ENCODE data around the gene ETFA. TPM values are rescaled to one million over a fixed set of nuclear protein-coding genes. Genes with fewer than 3 reads are reported as not detected.

The ETFA gene
- total and polyA plus RNA-seq, 10 of the 15 experiments (the other 5 are each of a cell fraction or from before 2014, with no cell fraction given) = 114 to 331 (median 152) TPM

DNA sequence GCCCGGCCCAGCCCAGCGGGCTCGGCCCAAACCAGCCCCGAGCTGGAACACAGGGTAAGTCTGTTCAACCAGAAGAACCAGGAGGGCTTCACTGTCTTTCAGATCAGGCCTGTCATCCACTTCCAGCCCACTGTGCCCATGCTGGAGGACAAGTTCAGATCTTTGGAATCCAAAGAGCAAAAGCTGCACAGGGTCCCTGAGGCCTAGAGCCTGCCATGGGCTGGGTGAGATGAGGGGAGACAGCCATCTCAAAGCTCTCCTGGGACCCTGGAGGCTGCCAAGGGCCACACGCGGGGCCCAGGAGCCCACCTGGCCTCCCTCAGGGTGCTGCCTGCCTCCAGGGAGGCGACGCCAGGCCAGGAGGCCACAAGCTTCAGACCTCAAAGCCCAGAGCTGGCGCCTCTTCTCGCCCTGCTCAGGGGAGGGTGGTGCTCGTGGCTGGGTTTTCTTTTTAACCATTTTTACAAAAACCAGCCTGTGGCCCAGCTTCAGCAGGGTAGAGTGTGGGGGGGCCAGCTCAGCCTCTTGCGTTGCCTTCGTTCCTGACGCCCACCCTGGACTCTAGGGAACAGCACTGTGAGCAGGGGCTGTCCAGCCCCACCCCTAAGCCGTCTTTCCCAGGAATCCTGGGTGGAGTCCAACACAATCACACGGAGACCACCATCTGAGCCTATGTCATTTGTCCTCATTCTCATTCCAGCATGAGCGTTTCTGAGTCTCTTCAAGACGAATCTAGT, 107.0 kb downstream of the ETFA start (continued):
- TF ChIP-seq, protein P1, sequence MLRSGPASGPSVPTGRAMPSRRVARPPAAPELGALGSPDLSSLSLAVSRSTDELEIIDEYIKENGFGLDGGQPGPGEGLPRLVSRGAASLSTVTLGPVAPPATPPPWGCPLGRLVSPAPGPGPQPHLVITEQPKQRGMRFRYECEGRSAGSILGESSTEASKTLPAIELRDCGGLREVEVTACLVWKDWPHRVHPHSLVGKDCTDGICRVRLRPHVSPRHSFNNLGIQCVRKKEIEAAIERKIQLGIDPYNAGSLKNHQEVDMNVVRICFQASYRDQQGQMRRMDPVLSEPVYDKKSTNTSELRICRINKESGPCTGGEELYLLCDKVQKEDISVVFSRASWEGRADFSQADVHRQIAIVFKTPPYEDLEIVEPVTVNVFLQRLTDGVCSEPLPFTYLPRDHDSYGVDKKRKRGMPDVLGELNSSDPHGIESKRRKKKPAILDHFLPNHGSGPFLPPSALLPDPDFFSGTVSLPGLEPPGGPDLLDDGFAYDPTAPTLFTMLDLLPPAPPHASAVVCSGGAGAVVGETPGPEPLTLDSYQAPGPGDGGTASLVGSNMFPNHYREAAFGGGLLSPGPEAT (IDR thresholded peaks at IDR 0.05; ENCODE audit: low read depth) = no peak
- no peak for TF ChIP-seq ZNF384 (IDR thresholded peaks at IDR 0.05; ENCODE audit: borderline replicate concordance, low read depth, low read length)
- TF ChIP-seq MTA2 (IDR thresholded peaks at IDR 0.05; ENCODE audit: low read depth) = no peak
- TF ChIP-seq CBFB (IDR thresholded peaks at IDR 0.05; ENCODE audit: low read depth) = no peak
- no peak for TF ChIP-seq ZSCAN29 (IDR thresholded peaks at IDR 0.05)
- no peak for TF ChIP-seq RCOR1 (conservative IDR thresholded peaks at IDR 0.05; ENCODE audit: low read depth, low read length)
- no peak for TF ChIP-seq NR2F1 (conservative IDR thresholded peaks at IDR 0.05)

DNA sequence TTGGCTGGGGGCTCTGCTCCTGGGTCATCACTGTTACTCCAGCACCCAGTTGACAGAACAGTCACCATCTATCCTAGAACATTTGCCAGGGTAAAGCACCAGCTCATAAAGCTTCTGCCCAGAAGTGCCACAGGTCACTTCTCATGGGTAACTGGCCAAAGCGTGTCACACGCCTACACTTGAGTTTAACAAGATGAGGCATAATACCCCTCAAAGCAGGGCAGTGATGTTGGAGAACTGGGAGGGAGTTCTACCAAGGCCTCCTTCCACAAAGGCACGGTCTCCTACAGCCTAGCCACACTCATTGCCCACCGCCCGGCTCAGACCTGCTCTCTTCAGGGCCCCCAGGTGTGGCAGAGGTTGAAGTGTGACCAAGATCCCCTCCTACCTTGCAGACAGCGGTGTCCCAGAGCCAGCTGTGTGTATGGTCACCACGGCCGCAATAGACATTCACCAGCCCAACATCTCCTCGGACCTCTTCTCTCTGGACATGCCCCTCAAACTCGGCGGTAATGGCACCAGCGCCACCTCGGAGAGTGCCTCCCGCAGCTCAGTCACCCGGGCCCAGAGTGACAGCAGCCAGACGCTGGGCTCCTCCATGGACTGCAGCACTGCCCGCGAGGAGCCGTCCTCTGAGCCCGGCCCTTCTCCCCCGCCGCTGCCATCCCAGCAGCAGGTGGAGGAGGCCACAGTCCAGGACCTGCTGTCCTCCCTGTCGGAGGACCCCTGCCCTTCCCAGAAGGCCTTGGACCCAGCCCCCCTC, 107.7 kb downstream of the ETFA start:
- H3K4me2 ChIP-seq (ENCODE audit: control insufficient read depth, insufficient read depth) = no peak overlapping the region
- POLR2A ChIA-PET = interaction anchor here (0.9 kb wide), 1 partner anchor 21 kb away, joined by 3 read pairs; no protein-coding TSS in a partner anchor
- H3K9ac ChIP-seq (ENCODE audit: control insufficient read depth, insufficient read depth, low read length) = no peak overlapping the region
- FAIRE-seq (no peak), ATAC-seq (no peak), DNase-seq (ENCODE audit: low read depth, low spot score) (no peak)
- H3K27me3 ChIP-seq (replicated peaks in 1 of 2; ENCODE audit: control insufficient read depth in 2 of 2, insufficient read depth in 2 of 2, low read length in 1 of 2) = no peaks in the 10 kb centered on the region
- in situ Hi-C loops (cut with MboI) (no loop called here), intact Hi-C loops (cut with micrococcal nuclease; ENCODE audit: unreplicated experiment) (no loop called here)
- H3K4me3 ChIP-seq = no peak overlapping the region
- H4K20me1 ChIP-seq (ENCODE audit: control insufficient read depth, insufficient read depth) = no peaks in the 10 kb centered on the region
- RAD21 ChIA-PET (ENCODE audit: unreplicated experiment) = no interaction called here
- H3K4me1 ChIP-seq (ENCODE audit: control insufficient read depth, insufficient read depth, low read length) = no peaks in the 10 kb centered on the region
- no peak overlapping the region for H3K27ac ChIP-seq (ENCODE audit: control insufficient read depth, insufficient read depth)
- H2AFZ ChIP-seq (ENCODE audit: control insufficient read depth, low read depth, low read length) = no peak overlapping the region
- peaks cover 0 to 3% of the 10 kb centered on the region in 2 experiments; a peak in 3 of 4 replicates for H3K36me3 ChIP-seq (ENCODE audit: control insufficient read depth in 2 of 2, insufficient read depth in 2 of 2, low read length in 1 of 2)
- over 99% methylated on average over 23 of the region's 23 CpGs for WGBS (ENCODE audit: insufficient coverage, insufficient replicate concordance, low lambda C conversion rate, missing lambda C conversion rate)
- H3K79me2 ChIP-seq (ENCODE audit: control insufficient read depth, insufficient read depth, low read length) = no peaks in the 10 kb centered on the region
- BruUV-seq (replicated peaks) = no TSS peak
- SMC1A ChIA-PET (ENCODE audit: uncharacterized antibody, unreplicated experiment) = no interaction called here
- H3K9me3 ChIP-seq (replicated peaks; ENCODE audit: control insufficient read depth, insufficient read depth, low read length) = no peaks in the 10 kb centered on the region
- CTCF ChIA-PET = no interaction called here
- TF ChIP-seq CREM (IDR thresholded peaks at IDR 0.05; ENCODE audit: low read depth) = no peak
- no peak for TF ChIP-seq CBX3 (IDR thresholded peaks at IDR 0.05; ENCODE audit: borderline replicate concordance, low read depth)
- TF ChIP-seq ATF7 (IDR thresholded peaks at IDR 0.05; ENCODE audit: low read depth) = no peak
- no peak for TF ChIP-seq RAD21 (IDR thresholded peaks at IDR 0.05; ENCODE audit: insufficient read depth, low read depth, low read length)
- TF ChIP-seq, protein P2, sequence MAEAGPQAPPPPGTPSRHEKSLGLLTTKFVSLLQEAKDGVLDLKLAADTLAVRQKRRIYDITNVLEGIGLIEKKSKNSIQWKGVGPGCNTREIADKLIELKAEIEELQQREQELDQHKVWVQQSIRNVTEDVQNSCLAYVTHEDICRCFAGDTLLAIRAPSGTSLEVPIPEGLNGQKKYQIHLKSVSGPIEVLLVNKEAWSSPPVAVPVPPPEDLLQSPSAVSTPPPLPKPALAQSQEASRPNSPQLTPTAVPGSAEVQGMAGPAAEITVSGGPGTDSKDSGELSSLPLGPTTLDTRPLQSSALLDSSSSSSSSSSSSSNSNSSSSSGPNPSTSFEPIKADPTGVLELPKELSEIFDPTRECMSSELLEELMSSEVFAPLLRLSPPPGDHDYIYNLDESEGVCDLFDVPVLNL (IDR thresholded peaks at IDR 0.05; ENCODE audit: low read depth, low read length) = no peak
- TF ChIP-seq ZNF207 (IDR thresholded peaks at IDR 0.05; ENCODE audit: borderline replicate concordance) = no peak
- TF ChIP-seq NR2C1 (IDR thresholded peaks at IDR 0.05) = no peak
- TF ChIP-seq, protein P3, sequence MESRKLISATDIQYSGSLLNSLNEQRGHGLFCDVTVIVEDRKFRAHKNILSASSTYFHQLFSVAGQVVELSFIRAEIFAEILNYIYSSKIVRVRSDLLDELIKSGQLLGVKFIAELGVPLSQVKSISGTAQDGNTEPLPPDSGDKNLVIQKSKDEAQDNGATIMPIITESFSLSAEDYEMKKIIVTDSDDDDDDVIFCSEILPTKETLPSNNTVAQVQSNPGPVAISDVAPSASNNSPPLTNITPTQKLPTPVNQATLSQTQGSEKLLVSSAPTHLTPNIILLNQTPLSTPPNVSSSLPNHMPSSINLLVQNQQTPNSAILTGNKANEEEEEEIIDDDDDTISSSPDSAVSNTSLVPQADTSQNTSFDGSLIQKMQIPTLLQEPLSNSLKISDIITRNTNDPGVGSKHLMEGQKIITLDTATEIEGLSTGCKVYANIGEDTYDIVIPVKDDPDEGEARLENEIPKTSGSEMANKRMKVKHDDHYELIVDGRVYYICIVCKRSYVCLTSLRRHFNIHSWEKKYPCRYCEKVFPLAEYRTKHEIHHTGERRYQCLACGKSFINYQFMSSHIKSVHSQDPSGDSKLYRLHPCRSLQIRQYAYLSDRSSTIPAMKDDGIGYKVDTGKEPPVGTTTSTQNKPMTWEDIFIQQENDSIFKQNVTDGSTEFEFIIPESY (IDR thresholded peaks at IDR 0.05) = no peak
- TF ChIP-seq, protein P4, sequence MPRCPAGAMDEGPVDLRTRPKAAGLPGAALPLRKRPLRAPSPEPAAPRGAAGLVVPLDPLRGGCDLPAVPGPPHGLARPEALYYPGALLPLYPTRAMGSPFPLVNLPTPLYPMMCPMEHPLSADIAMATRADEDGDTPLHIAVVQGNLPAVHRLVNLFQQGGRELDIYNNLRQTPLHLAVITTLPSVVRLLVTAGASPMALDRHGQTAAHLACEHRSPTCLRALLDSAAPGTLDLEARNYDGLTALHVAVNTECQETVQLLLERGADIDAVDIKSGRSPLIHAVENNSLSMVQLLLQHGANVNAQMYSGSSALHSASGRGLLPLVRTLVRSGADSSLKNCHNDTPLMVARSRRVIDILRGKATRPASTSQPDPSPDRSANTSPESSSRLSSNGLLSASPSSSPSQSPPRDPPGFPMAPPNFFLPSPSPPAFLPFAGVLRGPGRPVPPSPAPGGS (IDR thresholded peaks at IDR 0.05; ENCODE audit: borderline replicate concordance, insufficient read depth, low read depth, low read length, poor library complexity, severe bottlenecking) = no peak
- no peak for TF ChIP-seq POLR2A (IDR thresholded peaks at IDR 0.05; ENCODE audit: low read depth, low read length)

All from GM12878 (cell line).